HG03196 (cell line): ENCODE data around the gene ZNRF3.

ENCODE experiments used
- ATAC-seq: cut with Tn5 transposase; IDR thresholded peaks from one replicate; pipeline ENCODE4 v1.9.1; 2021; ENCODE audit not compliant: unreplicated experiment

Gene ZNRF3

DNA sequence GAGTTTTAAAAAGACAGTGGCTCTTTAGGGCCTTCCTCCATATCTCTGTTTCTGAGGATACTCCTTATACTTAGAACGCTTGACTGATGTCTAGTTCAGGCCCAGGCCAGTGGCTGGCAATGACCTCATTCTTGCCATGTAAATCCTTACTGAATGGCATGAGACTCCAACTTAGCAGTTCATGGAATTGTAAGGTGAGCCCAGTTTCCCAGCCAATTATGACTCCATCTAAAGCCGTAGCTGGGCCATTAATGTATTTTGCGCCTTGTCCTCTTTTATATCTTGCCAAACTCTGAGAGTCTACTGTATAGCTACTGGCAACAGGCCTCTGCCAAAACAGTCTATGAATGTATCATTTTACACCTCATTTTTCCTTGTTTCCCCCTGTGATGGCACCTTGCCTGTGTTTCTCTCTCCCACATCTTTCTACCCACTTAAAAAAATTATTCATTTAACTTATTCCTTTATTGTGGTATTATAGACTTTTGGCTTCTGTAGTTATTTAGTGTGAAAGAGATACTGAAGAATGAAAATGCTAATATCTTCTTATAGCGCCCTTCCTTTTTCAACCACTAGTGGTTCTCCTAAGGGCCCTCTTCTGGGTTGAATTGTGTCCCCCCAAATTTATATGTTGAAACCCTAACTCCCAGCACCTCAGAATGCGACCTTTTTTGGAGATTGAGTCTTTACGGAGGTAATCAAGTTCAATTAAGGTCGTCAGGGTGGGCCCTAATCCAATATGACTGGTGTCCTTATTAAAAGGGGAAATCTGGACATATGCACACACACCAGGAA is 67.4 kb downstream of the ZNRF3 start:
- no peak for ATAC-seq

DNA sequence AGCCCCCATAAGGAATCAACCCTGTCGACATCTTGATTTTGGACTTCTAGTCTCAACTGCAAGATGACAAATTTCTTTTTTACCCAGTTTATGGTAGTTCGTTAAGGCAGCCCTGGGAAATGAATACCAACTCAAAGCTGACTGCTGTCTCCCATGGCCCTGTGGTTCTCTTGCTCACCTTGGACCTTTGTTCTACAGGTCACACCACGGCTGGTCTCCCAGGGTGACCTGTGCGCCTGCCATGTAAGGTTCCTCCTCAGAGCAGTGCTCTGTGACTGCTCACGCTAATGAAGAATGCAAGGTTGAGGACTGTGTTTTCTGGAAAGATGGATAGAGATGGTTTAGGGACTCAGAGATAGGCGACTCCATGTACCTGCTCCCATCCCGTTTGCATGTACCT is 68.2 kb downstream of the ZNRF3 start:
- no peak for ATAC-seq

DNA sequence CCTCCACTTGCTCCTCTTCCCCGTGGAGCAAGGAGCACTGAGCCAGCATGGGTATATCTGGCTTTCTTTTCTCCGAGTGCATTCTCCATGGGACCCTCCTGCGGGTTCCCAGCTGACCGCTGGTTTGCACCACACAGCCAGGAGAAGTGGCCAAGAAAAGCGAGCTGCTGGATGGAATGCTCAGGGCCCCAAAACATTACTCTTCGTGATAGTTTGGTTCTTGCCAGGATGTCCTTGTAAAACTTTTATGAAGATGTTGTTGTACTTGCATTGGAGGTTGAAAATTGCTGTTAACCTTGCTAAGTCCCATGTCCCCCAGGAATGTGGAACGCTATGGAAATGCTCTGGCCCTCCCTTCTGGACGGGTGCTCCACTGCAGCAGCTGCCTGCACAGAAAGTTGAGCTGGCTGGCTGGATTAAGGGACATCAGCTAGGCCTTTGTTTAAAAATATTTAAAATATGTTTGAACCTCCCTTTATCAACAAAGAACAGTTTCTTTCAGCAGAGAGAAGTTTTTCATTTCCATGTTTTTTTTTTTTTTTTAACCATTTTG is 68.7 kb downstream of the ZNRF3 start:
- no peak for ATAC-seq

DNA sequence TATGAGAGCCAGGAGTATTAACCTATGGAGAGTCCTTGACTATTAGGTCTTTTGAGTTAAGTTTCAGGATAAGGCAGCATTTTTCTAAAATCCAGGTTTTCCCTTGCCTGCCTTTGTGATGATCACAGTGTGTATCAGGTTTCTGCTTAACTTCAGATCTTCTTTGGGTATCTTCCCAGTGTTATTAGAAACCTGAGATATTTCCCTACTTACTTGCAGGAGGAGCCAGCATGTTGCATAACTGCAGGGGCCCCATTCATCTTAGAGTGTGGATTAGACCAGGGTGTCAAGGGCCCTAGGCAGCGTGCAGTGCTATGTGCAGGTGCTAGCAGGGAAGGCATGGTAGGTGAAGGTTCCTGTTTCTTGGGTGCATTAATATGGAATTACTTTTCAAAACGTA is 69.5 kb downstream of the ZNRF3 start:
- ATAC-seq: no peak

DNA sequence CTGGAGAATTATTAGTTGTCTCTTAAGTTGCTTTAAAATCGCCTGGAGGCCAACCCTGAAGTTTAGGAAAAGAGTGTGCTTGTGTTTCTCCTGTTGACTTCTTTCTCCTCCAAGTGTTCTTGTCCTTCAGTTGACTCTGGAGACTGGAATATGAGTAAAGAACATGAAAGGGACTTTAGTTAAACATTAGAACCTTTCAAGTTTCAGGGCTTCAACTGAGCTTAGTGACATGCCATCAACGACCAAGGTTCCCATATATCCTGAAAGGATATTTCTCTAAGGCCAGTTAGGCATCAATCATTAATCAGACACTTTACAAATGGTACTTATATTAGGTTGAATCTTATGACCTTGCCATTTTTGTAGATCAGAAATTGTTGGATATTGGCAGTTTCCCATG is 70.0 kb downstream of the ZNRF3 start:
- no peak for ATAC-seq

DNA sequence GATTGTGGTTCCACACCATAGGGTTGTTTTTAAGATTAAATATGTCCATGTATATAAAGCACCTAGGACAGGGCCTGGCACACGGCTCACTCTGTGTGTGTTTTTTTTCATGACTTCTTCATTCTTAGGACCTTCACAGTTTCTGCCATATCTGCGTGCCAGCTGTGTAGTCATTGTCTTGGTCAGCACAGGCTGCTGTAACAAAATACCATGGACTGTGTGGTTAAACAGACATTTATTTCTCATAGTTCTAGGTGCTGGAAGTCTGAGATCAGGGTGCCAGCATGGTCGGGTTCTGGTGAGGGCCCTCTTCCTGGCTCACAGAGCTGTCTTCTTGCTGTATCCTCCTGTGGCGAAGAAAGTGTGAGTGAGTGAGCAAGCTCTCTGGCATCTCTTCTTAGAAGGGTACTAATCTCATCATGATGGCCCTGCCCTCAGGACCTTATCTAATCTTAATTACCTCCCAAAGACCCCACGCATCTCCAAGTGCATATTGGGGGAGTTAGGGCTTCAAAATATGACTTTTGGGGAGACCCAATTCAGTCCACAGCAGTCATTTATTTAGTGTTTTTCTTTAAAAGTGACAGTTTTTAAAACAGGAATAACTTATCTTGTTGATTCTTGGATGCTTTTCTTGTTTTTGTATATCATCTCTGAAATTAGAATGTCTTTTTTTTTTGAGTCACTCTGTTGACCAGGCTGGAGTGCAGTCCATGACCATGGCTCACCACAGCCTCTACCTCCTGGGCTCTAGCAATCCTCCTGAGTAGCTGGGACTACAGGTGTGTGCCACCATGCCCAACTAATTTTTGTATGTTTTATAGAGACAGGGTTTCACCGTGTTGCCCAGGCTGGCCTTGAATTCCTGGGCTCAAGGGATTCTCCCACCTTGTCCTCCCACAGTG is 70.9 kb downstream of the ZNRF3 start:
- ATAC-seq: no peak

DNA sequence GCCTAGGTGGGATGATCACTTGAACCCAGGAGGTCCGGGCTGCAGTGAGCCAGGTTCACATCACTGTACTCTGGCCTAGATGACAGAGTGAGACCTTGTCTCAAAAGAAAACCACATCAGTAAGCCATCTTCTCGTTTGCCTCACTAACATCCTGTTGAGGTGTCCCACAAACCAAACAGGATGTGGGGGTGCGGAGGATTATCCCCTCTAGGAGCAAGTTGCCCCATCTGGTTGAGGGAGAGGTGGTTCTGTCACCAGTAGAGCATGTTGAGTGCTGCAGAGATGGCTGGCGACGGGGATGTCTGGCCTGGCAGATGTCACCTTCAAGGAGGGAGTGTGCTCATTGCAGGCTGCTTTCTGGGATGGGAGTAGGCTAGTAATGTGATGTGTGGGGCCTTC is 72.4 kb downstream of the ZNRF3 start:
- no peak for ATAC-seq

DNA sequence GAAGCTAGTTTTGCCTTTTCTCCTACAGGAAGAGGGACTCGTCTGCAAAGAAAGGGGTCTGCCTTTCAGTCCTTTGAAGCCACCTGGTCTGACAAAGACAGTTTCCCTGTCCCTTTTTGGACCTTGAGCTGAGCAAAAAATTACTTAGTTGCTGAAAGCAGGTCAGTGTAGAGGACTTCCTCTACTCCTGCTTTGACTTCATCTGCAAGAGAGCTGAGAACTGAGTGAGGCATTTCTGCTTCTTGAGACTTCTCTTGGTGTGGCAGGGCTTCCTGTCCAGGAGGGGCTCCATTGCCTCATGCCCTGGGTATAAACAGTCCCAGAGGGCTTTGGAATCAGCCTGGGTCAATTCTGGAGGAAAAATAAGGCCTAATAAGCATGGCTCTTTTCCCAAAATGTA is 73.1 kb downstream of the ZNRF3 start:
- no peak for ATAC-seq

DNA sequence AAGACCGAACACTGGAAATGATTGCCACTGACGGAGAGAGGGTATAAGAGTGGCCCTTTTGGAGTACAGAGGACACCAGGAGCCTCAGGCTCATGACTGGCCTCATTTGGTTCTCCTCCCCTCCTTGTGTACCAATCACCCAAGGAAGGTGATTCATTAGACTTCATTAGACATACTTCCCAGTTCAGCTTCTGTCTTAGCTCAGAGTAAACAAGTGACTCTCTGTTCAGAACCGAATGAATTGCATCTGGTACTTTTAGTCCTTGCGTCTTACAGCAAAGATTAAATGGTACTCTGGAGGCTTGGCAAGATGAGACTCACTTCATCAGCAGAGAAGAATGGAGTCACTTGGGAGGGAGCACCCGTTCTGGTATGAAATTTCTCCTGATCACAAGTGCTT is 75.2 kb downstream of the ZNRF3 start:
- no peak for ATAC-seq

DNA sequence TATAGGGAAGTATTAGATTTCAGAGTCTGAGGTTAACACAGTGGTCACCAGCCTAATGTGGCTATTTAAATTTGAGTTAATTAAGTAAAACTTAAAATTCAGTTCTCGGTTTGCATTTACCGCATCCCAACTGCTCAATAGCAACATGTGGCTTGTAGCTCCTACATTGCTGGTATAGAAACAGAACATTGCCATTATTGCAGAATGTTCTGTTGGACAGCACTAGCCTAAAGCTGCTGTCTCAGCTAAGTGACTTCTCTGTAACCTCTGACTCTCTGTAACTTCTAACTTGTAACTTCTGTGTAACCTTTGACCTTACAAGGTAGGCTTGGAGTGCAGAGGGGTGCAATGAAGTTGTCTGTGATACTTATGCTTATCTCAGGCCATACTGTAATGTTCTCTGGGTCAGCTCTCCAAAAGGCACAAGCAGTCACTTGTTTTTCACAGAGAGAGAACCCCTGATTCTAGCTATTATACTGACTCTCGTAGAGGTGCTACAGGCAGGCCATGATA is 78.7 kb downstream of the ZNRF3 start:
- no peak for ATAC-seq

DNA sequence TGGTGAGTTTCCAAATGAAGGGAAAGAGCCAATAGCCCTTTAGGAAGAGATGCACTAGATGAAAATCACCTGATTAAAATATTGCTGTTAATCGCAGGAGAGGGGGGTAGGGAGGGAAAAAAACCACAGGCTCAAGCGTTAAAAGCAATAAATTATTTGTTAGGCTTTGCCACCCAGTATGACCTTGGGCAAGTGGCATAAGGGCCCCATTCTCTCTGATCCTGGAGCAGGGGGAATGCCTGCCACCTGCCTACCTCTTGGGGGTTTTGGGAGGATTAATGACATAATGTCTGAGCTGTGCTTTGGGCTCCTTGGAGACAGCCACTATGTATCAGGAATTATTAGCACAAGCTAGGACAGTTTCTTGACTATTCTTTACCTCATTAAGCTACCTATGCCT is 80.0 kb downstream of the ZNRF3 start:
- no peak for ATAC-seq

DNA sequence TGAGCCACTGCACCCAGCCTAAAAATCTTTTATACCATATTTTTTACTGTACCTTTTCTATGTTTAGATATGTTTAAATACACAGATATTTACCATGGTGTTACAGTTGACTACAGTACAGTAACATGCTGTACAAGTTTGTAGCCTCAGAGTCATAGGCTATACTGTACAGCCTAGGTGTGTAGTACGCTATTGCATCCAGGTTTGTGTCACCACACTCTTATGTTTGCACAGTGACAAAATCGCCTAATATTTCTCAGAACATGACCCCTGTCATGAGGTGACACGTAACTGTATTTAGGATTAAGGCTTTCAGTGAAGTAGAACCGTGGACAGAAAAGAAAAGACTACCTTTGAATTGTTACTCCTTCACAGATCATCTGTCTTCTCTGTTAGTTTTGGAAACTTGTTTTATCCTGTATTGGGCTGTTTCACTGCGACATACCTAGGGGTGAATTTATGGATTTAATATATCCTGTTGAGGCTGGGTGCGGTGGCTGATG is 83.8 kb downstream of the ZNRF3 start:
- no peak for ATAC-seq

DNA sequence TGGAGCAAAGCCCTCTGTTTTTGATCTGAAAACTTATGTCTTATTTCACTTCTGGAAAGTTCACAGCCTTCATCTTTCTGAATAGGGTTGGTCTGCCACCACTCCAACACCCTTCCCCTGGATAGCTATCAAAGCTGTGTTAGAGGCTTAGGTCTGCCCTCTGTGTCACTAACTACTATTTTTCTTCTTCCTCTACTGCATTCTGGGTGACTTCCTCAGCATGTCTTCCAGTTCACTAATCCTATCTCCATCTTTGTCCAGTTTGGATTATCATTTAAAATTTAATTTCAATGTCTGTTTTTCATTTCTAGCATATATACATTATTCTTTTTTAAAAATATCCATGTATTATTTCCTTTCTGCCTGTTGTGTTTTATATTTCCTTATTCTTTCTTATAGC is 84.6 kb downstream of the ZNRF3 start:
- no peak for ATAC-seq

DNA sequence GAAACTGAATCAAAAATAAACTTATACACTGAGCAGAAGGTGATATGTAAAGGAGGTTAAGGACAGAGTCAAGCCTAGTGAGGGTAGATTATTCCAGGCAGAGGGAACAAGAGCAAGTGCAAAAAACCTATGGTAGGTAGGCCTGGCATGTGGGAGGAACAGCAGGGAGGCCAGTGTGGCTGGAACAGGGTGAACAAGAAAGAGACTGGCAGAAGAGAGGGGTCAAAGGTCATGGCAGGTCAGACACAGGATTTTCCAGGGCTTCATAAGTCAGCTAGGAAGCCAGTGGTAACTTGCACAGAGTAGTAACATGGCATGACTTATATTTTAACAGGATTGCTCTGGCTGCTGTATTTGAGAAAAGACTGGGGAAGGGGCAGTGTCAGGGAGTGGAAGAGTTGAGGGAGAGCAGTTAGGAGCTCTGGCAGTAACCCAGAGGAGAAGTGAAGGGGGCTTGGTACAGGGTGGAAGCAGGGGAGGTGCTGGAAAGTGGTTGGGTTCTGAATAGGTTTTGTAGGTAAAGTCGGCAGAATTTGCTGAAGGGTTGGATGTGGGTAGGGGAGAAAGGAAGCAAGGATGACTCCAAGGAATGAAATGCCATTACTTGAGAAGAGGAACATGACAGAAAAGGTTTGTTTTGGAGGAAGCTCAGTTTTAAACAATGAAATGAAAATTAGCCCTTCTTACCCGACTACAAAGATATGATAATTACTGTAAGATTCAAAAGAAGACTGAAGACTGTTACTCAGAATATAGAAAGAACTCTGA is 86.2 kb downstream of the ZNRF3 start:
- ATAC-seq: no peak

DNA sequence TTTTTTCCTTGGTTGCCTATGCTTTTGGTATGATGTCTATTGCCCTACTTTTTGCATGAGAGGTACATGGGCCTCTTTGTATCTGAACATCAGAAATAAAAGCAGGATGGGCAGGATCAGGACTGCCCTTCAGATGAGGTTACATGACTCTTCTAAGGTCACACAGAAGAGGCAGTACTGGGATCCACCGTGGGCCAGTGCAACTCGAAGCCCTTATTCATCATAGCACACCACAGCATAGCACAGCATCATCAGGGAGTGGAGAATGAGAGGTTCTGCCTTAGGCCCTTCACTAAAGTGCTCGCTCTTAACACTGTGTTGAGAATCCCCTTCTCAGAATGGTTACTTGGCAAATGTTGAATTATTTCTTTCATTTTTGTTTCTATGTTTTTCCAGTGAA is 90.0 kb downstream of the ZNRF3 start:
- ATAC-seq: no peak

DNA sequence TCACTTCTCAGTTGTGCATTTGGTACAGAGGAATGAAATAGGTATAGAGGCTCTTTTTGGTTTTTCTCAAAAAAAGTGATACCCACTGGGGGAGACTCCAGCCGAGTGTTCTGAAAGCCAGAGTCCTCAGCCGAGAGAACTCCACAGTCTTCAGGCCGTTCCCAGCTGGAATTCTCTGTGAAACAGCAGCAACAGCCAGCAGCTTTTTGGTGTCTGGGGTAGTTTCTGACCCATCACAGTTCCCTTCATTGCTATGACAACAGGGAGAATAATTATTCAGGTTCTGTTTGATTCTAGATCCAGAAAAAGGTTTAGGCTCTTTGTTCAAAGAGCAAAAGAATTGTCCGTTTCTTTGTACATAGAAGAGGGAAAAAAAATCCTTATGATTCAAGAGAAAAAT is 93.7 kb downstream of the ZNRF3 start:
- no peak for ATAC-seq

DNA sequence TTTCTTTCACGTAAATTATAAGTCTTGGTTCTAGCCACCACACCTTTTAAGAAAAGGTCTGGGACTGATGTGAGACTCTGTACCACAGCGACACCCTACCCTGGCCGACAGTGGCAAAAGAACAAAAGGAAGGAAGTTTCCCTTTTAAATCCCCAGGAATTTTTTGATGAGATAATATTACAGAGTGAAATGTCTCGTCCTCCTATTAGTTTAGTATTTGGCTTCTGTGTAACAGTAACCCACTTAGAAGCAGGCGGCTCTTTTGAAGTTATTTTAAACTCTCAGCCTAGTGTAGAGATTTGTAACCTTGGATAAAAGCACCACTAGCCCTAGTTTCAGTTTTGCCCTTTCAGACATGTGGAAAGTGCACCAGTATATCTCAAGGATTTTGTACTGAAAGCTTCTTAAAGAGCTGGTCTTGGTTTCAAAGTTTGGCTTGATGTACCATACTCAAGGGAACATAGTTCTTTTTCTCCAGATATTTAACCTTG is 94.2 kb downstream of the ZNRF3 start:
- no peak for ATAC-seq

DNA sequence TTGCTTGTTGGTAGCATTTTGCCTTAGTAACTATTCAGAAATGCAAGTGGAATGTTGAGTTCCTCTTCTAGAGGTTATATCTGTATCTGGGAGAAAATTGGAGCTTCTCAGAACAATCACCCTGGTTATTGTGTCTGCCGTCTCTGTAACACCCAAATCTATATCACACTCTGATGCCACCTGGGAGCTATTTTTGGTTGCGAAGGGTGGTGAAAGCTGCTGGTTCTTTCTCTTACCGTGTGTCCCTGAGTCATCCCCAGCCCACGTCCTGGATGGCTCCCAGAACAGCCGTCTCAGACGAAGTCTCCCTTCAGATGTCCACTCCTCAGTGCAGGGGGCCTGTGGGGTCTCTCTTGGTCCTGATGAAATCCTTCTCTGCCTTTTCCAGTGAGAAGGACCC is 94.8 kb downstream of the ZNRF3 start:
- ATAC-seq: no peak

DNA sequence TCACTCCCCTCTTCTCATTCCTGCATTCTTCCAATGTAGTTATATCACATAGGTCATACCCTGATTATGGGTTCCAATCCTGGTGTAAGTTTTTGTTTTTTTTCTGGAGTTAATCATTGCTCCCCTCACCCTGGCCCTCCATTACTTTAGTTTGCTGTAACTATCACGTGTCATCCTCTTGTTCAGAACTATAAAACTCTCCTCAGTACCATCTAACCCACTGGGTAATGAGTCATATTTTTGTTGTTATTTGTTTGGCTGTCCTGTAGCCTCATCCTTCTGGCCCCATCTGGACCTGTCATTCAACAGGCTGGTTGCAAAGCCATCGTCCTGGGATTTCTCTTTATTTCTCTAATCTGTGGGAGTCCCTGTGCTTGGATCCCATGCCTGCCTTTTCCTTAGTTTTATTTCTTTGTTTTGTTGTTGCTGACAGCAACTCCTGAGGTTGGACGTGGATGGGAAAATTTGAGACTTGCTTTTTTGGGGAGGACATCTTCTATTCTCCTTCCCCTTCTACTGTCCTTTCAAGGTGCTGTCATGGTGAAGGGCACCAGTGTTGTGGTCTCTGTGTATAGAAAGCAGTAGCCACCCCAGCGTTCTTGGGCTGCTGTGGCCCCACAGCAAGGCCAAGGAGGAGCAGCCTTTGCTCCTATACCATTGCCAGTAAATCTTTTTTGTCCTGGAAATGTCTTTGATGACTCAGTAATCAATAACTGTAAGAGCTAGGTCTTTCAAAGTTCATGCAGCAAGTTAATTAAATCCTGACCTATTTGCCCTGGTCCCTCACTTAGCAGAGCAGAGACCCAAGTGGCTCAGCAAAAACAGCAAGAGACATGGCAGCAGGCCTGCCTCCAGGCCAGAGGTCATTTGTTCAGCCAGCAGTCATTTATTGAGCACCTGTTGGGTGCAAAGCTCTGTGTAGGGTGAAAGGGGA is 95.8 kb downstream of the ZNRF3 start:
- no peak for ATAC-seq

DNA sequence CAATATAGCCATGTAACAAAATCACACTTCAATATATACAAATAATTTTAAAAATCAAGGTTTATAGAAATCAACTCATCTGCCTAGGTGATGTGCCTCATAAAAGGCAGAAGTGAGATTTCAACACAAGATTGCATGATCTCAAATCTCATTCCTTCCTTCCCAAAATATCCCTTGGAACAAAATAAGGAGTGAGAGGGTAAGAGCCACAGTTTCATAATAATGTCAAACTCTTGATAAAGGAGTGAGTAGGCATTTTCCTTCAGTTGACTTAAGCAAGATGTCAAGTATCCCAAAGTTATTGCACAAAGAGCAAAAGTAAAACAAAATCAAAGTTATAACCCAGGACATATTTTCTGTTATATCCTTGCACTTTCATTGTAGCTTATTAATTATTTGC is 97.0 kb downstream of the ZNRF3 start:
- no peak for ATAC-seq
